Measurements from ENCODE around the gene PRCC.

- TF ChIP-seq CTCF (conservative IDR thresholded peaks at IDR 0.05; ENCODE audit: low read depth, low read length) (no peak), EZH2phosphoT487 (IDR thresholded peaks at IDR 0.05; ENCODE audit: borderline replicate concordance, low read length) (no peak), EZH2 (IDR thresholded peaks at IDR 0.05; ENCODE audit: low read length, unreplicated experiment) (no peak)
Measured at GRCh38 chr1:156809281-156809680, 41.9 kb downstream of the PRCC start.
